HCT116 (cell line): Measurements from ENCODE around the gene RAB27A.

ENCODE experiments used
- EZH2 ChIP-seq: fragments of 200-600 bp; sonication (generic); IDR thresholded peaks from 2 replicates; pipeline ENCODE4 v1.6.1; 2017; ENCODE audit warnings: antibody characterized with exemption, mixed run types
- EZH2phosphoT487 ChIP-seq: fragments of 200-600 bp; IDR thresholded peaks from 2 replicates; pipeline ENCODE4 v1.6.1; 2018; ENCODE audit warnings: antibody characterized with exemption, borderline replicate concordance
- JUND ChIP-seq: IDR thresholded peaks from 2 replicates; pipeline ENCODE4 v1.6.1; 2012
- POLR2A ChIP-seq: IDR thresholded peaks from 2 replicates; pipeline ENCODE4 v1.7.0; 2011; ENCODE audit warnings: borderline replicate concordance; ENCODE audit not compliant: insufficient read depth, insufficient read length; ENCODE audit errors: extremely low read depth
- POLR2AphosphoS5 ChIP-seq: IDR thresholded peaks from 2 replicates; pipeline ENCODE4 v1.6.1; 2011; ENCODE audit warnings: mild to moderate bottlenecking, low read depth, low read length, moderate library complexity
- REST ChIP-seq: IDR thresholded peaks from 2 replicates; pipeline ENCODE4 v1.6.1; 2012; ENCODE audit warnings: low read depth
- SRF ChIP-seq: IDR thresholded peaks from 2 replicates; pipeline ENCODE4 v1.6.1; 2012; ENCODE audit warnings: low read depth
- ZNF274 ChIP-seq: fragments of 200-500 bp; sonication (Bioruptor generic); IDR thresholded peaks from 2 replicates; pipeline ENCODE4 v1.6.1; 2014; ENCODE audit warnings: mild to moderate bottlenecking, low read depth, low read length, inconsistent platforms

GRCh38 chr15:55266547-55266946, 23.1 kb downstream of the RAB27A start:
- TF ChIP-seq EZH2 (no peak), JUND (no peak), EZH2phosphoT487 (no peak), POLR2AphosphoS5 (no peak), REST (no peak), POLR2A (no peak), SRF (no peak), ZNF274 (no peak)
